GM23338 (cell line): ENCODE measurements around the gene ARX. TPM values are rescaled to one million over a fixed set of nuclear protein-coding genes. Genes with fewer than 3 reads are reported as not detected.

Source experiments
- ATAC-seq: fragments of 200-7000 bp; cut with Tn5 transposase; 3 replicates; pipeline ENCODE4 v1.9.1; 2020
- DNase-seq: peaks from one replicate; pipeline ENCODE4 v3.0.0-alpha.2; 2015; ENCODE audit warnings: low spot score
- H2AFZ ChIP-seq: fragments of 200-600 bp; sonication (generic); 2 replicates; pipeline ENCODE4 v1.8.0; 2016; ENCODE audit warnings: antibody characterized with exemption, mild to moderate bottlenecking, moderate library complexity
- H3F3A ChIP-seq: fragments of 200-600 bp; sonication (generic); replicated peaks from 2 replicates; pipeline ENCODE4 v1.8.0; 2017; ENCODE audit warnings: antibody characterized with exemption, mixed run types, low read depth
- H3K27ac ChIP-seq: fragments of 200-600 bp; sonication (generic); 2 replicates; pipeline ENCODE4 v1.6.1; 2016; ENCODE audit warnings: low read depth
- H3K27me3 ChIP-seq: fragments of 200-600 bp; sonication (generic); 2 replicates; pipeline ENCODE4 v1.8.0; 2016; ENCODE audit warnings: mild to moderate bottlenecking, mixed run types, moderate library complexity; ENCODE audit not compliant: insufficient read depth
- H3K36me3 ChIP-seq: fragments of 200-600 bp; sonication (generic); 2 replicates; pipeline ENCODE4 v1.8.0; 2016; ENCODE audit warnings: mild to moderate bottlenecking; ENCODE audit not compliant: insufficient read depth
- H3K4me1 ChIP-seq: fragments of 200-600 bp; sonication (generic); 2 replicates; pipeline ENCODE4 v1.8.0; 2016; ENCODE audit warnings: mild to moderate bottlenecking, moderate library complexity; ENCODE audit not compliant: insufficient read depth
- H3K4me2 ChIP-seq: fragments of 200-600 bp; sonication (generic); 2 replicates; pipeline ENCODE4 v1.7.1; 2017; ENCODE audit warnings: mixed run types
- H3K4me3 ChIP-seq: fragments of 200-600 bp; sonication (generic); 2 replicates; pipeline ENCODE4 v1.6.1; 2016; ENCODE audit warnings: mixed run types
- H3K79me2 ChIP-seq: fragments of 200-600 bp; sonication (generic); replicated peaks from 2 replicates; pipeline ENCODE4 v1.8.0; 2017; ENCODE audit warnings: mild to moderate bottlenecking; ENCODE audit not compliant: insufficient read depth
- H3K9me2 ChIP-seq: fragments of 200-600 bp; sonication (generic); 2 replicates; pipeline ENCODE4 v1.8.0; 2017; ENCODE audit not compliant: insufficient read depth
- H4K20me1 ChIP-seq: fragments of 200-600 bp; sonication (generic); replicated peaks from 2 replicates; pipeline ENCODE4 v1.8.0; 2017; ENCODE audit warnings: mild to moderate bottlenecking; ENCODE audit not compliant: insufficient read depth
- H3K27ac Mint-ChIP-seq: 2 replicates; pipeline ENCODE4 v1.8.0; 2020; ENCODE audit warnings: inconsistent platforms, mild to moderate bottlenecking, moderate library complexity, mixed read lengths
- H3K27me3 Mint-ChIP-seq: 3 replicates; pipeline ENCODE4 v1.8.0; 2022; ENCODE audit warnings: low read depth, mild to moderate bottlenecking, moderate library complexity, mixed read lengths, inconsistent platforms; ENCODE audit not compliant: insufficient read depth, poor library complexity
- H3K36me3 Mint-ChIP-seq: 3 replicates; pipeline ENCODE4 v1.8.0; 2021; ENCODE audit warnings: low read depth, mild to moderate bottlenecking, inconsistent platforms, moderate library complexity, mixed read lengths
- H3K4me1 Mint-ChIP-seq: 3 replicates; pipeline ENCODE4 v1.8.0; 2020; ENCODE audit warnings: mild to moderate bottlenecking, inconsistent platforms, mixed read lengths
- H3K4me3 Mint-ChIP-seq: 3 replicates; pipeline ENCODE4 v1.8.0; 2021; ENCODE audit warnings: moderate library complexity, mild to moderate bottlenecking, inconsistent platforms, mixed read lengths
- H3K9me3 Mint-ChIP-seq: 3 replicates; pipeline ENCODE4 v1.8.0; 2020; ENCODE audit warnings: moderate library complexity, mild to moderate bottlenecking, inconsistent platforms, mixed read lengths
- CREB1 ChIP-seq: fragments of 250-450 bp; sonication (Bioruptor Pico); IDR thresholded peaks from 2 replicates; pipeline ENCODE4 v1.5.0; 2020; ENCODE audit warnings: low read depth, mild to moderate bottlenecking, moderate library complexity
- CTCF ChIP-seq, 2 experiments: fragments of 200-600 bp in 1 of 2; sonication (generic) in 1 of 2; conservative IDR thresholded peaks; 2 replicates each; pipeline versions ENCODE4 v1.5.1 to v1.6.1; 2016 to 2017; ENCODE audit warnings: antibody characterized with exemption in 2 of 2, low read depth in 2 of 2, mild to moderate bottlenecking in 2 of 2, moderate library complexity in 1 of 2
- ETS1 ChIP-seq: IDR thresholded peaks from 2 replicates; pipeline ENCODE4 v1.6.1; 2016; ENCODE audit warnings: antibody characterized with exemption
- JUNB ChIP-seq: IDR thresholded peaks from one replicate; pipeline ENCODE4 v1.6.1; 2016; ENCODE audit warnings: antibody characterized with exemption; ENCODE audit not compliant: unreplicated experiment
- NANOG ChIP-seq: IDR thresholded peaks from 2 replicates; pipeline ENCODE4 v1.6.1; 2016; ENCODE audit warnings: antibody characterized with exemption, borderline replicate concordance
- REST ChIP-seq: IDR thresholded peaks from one replicate; pipeline ENCODE4 v1.6.1; 2018; ENCODE audit warnings: antibody characterized with exemption; ENCODE audit not compliant: unreplicated experiment
- STAT1 ChIP-seq: IDR thresholded peaks from one replicate; pipeline ENCODE4 v1.6.1; 2016; ENCODE audit warnings: antibody characterized with exemption; ENCODE audit not compliant: unreplicated experiment
- ZNF114 ChIP-seq: fragments of 250-450 bp; sonication (Bioruptor Pico); IDR thresholded peaks from 2 replicates; pipeline ENCODE4 v1.5.0; 2020; ENCODE audit warnings: mild to moderate bottlenecking, moderate library complexity
- polyA plus RNA-seq: library from polyadenylated mRNA; unstranded; fragments of >200 nt; fragmentation: Nextera tagmentation; extraction: Ambion mirVana; gene quantifications from 2 replicates; pipeline ENCODE4 v1.2.1, GENCODE V29; 2016
- total RNA-seq: library from RNA; depleted of rRNA; stranded (reverse); fragments of >200 nt; shearing (Covaris generic); gene quantifications from 2 replicates; pipeline ENCODE4 v1.2.3, GENCODE V29; 2014

The ARX gene
- total and polyA plus RNA-seq, 2 experiments from 2014 or later, result 0.13 TPM; not detected in 1

GRCh38 chrX:24999511-24999910 is 16.3 kb downstream of the ARX start:
- peaks cover 54% of the 10 kb centered on the region for H3K4me1 Mint-ChIP-seq
- H3K4me1 ChIP-seq, result peaks cover 78% of the 10 kb centered on the region
- peak overlapping the region; percentile 69 for H3K4me2 ChIP-seq
- no peak for DNase-seq
- no peak overlapping the region for H2AFZ ChIP-seq
- no peaks in the 10 kb centered on the region; the same call in 2 of the 3 replicates for H3K9me3 Mint-ChIP-seq
- no peaks in the 10 kb centered on the region for H3K79me2 ChIP-seq
- H3K4me3 Mint-ChIP-seq, result no peak overlapping the region
- TF ChIP-seq STAT1 (no peak), CREB1 (CRISPR knock-in tag) (no peak), ZNF114 (CRISPR knock-in tag) (no peak), CTCF (conservative IDR thresholded peaks at IDR 0.05; ENCODE audit: low read depth in 2 of 2) (no peak), REST (no peak), NANOG (peak; percentile 63)
- H3K36me3 ChIP-seq, result no peaks in the 10 kb centered on the region
- ATAC-seq, result no peak
- no peaks in the 10 kb centered on the region for H4K20me1 ChIP-seq
- H3K27ac ChIP-seq, result no peak overlapping the region
- no peaks in the 10 kb centered on the region; the same call in 1 of the 2 replicates for H3F3A ChIP-seq
- no peaks in the 10 kb centered on the region for H3K9me2 ChIP-seq
- H3K4me3 ChIP-seq, result peak overlapping the region; percentile 27
- H3K27me3 Mint-ChIP-seq, result peaks cover 44% of the 10 kb centered on the region
- no peaks in the 10 kb centered on the region; the same call in 2 of the 3 replicates for H3K36me3 Mint-ChIP-seq
- no peak overlapping the region for H3K27ac Mint-ChIP-seq
- peaks cover 66% of the 10 kb centered on the region for H3K27me3 ChIP-seq

DNA sequence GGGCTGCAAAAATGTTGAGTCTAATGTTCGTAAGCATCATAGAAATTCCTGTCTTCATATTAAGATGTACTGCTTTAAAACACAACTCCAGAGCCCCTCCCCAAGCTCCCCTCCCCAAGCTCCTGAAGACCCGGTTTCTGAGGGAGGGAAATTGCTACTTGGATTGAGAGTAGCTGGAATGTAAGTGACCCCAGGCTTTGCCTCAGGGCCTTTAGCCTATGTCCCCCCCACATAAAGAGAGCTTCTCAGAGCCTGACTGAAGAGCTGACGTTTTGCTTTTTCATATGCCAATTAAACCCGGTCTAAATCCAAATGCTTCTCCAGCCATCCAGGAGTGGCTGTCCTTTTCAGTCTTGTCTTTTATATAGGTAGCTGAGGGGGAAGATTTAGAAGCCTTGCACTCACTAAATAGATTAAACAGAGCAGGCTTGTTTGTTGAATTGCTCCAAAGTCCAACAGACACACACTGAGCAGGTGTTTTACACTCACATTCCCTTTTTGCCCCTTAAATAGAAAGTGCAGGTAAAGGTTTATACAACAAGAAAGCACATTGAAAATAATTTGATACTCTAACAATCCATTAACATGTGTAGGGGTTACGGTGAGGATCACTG is 19.6 kb downstream of the ARX start:
- no peaks in the 10 kb centered on the region for H3K36me3 ChIP-seq
- peaks cover 58% of the 10 kb centered on the region for H3K4me1 Mint-ChIP-seq
- no peaks in the 10 kb centered on the region; the same call in 1 of the 2 replicates for H3K79me2 ChIP-seq
- peak; percentile 21; the same call in 2 of the 3 replicates for ATAC-seq
- no peaks in the 10 kb centered on the region for H3K36me3 Mint-ChIP-seq
- H3K4me2 ChIP-seq, result peak overlapping the region; percentile 60
- no peak overlapping the region for H2AFZ ChIP-seq
- H3F3A ChIP-seq, result no peaks in the 10 kb centered on the region; the same call in 1 of the 2 replicates
- H3K27me3 ChIP-seq, result peaks cover 35% of the 10 kb centered on the region
- H3K4me3 ChIP-seq, result no peak overlapping the region
- no peak for DNase-seq
- H3K4me3 Mint-ChIP-seq, result no peak overlapping the region
- H3K9me2 ChIP-seq, result no peaks in the 10 kb centered on the region
- H4K20me1 ChIP-seq, result no peaks in the 10 kb centered on the region
- H3K4me1 ChIP-seq, result peaks cover 80% of the 10 kb centered on the region
- no peak for TF ChIP-seq JUNB
- no peak for TF ChIP-seq ETS1
- no peak for TF ChIP-seq REST
- H3K9me3 Mint-ChIP-seq, result no peaks in the 10 kb centered on the region
- H3K27me3 Mint-ChIP-seq, result peaks cover 18% of the 10 kb centered on the region
- no peak overlapping the region for H3K27ac ChIP-seq
- no peak overlapping the region for H3K27ac Mint-ChIP-seq
